ENCODE measurements around the gene EPHA2.

DNA sequence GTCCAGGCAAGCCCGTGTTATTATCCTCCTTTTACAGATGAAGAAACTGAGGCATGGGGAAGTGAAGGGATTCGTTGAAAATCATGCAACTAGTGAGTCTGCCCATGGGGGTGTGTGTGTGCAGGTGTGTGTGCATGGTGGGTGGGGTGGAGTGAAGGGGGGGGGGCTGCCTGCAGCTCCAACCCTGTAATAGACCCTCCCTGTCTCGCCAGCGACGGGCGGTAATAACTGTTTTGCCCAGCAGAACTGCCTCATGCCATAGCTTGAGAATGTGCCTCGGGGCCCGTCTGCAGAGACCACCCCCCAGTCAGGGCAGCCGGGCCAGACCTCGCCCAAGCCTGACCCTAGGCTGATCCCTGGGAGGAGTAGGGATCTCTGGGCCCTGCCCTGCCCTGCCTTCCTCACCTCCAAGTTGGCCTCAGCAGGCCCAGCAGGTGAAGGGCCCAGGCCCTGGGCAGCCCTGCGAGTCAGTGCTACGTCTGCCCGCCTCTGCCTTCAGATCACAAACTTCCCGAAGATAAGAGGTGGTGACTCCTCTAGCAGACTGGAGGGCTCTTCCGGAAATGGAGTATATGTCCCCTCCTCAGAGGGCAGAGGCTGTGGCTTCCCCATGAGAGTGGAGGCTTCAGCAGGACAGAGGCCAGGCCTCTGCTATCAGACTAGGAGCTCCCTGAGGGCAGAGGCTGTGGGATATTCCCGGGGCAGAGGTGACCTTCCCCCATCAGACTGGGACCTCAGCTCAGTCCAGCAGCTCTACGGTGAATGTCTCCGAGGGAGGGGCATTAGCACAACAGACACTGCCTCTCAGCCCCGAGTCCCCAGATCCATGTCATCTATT, 15.7 kb upstream of the EPHA2 start:
- TF ChIP-seq POLR2A (IDR thresholded peaks at IDR 0.05; ENCODE audit: low read depth, low read length) (no peak), TAF1 (IDR thresholded peaks at IDR 0.05; ENCODE audit: borderline replicate concordance, low read depth, low read length) (no peak), POLR2AphosphoS5 (IDR thresholded peaks at IDR 0.05; ENCODE audit: low read depth, low read length) (no peak)
